GM20000 (cell line): ENCODE results near the gene KIF26B.

Source experiments
- DNase-seq: peaks from one replicate; pipeline ENCODE4 v3.0.0; 2012; ENCODE audit warnings: low spot score
- TF ChIP-seq, protein P1 (sequence below): IDR thresholded peaks from 2 replicates; pipeline ENCODE4 v1.5.1; 2012; ENCODE audit warnings: mild to moderate bottlenecking, control low read depth; ENCODE audit errors: extremely low read depth, missing control alignments

The KIF26B gene

GRCh38 chr1:245292553-245292952 lies 137.8 kb downstream of the KIF26B start:
- DNase-seq: no peak
- TF ChIP-seq, protein P1, sequence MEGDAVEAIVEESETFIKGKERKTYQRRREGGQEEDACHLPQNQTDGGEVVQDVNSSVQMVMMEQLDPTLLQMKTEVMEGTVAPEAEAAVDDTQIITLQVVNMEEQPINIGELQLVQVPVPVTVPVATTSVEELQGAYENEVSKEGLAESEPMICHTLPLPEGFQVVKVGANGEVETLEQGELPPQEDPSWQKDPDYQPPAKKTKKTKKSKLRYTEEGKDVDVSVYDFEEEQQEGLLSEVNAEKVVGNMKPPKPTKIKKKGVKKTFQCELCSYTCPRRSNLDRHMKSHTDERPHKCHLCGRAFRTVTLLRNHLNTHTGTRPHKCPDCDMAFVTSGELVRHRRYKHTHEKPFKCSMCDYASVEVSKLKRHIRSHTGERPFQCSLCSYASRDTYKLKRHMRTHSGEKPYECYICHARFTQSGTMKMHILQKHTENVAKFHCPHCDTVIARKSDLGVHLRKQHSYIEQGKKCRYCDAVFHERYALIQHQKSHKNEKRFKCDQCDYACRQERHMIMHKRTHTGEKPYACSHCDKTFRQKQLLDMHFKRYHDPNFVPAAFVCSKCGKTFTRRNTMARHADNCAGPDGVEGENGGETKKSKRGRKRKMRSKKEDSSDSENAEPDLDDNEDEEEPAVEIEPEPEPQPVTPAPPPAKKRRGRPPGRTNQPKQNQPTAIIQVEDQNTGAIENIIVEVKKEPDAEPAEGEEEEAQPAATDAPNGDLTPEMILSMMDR: no peak

- TF ChIP-seq, protein P1: no peak
- no peak for DNase-seq
Observed at GRCh38 chr1:245294020-245294419, 139.2 kb downstream of the KIF26B start.

DNA sequence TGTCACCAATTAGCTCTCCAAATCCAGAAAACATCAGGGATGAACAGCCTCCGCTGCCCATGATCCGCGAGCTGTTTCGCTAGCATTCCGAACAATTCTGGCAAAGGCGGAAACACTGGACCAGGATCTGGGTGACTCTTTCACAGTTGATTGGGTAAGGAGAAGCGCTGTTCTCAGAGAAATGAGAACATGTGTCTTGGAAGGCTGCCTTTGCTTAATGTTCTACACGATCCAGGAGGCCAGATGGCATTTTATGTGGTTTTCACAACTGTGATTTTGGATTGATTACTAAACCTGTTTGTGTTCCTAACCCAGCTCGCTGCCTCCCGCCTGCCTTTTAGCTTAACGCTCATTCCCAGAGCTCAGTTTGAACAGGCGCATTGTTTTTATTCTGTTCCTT lies 144.0 kb downstream of the KIF26B start:
- DNase-seq: no peak
- TF ChIP-seq, protein P1: no peak

- DNase-seq: no peak
- TF ChIP-seq, protein P1: no peak
Observed at GRCh38 chr1:245301162-245301580, 146.4 kb downstream of the KIF26B start.

DNA sequence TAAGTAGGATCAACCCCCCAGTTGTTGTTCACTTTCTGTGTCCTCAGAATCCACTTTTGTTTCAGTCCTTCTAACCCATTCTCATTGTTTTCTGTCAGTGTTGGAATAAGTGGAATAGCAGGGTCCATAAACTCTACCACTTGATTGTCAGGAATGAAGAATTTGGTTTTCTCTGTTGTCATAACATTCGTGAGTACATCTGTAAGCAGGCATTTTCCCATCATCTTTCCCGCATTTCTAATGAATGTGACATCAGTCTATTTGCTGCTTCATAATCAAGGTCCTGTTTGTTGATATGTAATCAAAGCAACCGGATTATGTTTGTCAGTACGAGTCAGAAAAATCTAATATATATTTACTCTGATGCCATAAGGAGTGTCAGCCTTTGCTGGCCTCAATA lies 147.1 kb downstream of the KIF26B start:
- TF ChIP-seq, protein P1: no peak

DNA sequence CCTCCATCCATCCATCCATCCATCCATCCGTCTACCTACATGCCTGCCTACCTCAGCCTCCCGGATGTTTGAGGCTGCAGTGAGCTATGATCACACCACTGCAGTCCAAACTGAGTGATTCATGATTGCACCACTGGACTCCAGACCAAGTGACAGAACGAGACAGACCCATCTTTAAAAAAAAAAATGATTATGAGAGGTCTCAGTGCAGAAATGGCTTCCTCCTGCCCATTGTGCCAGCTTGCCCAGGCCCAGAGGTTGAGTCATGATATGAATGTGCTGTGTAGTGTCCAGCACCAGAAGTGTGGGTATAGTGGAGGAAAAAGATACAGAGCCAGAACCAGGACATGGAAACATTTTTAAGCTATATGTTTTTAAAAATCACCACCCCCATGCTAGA lies 149.9 kb downstream of the KIF26B start:
- no peak for DNase-seq
- TF ChIP-seq, protein P1: no peak

More for the DNA sequence above, 147.1 kb downstream of the KIF26B start:
- no peak for DNase-seq

- TF ChIP-seq, protein P1: no peak
- no peak for DNase-seq
Observed at GRCh38 chr1:245306020-245306419, 151.2 kb downstream of the KIF26B start.
